HG03095 (cell line): ENCODE results near the gene TXNDC9.
"Not testable (repeated sequence)": the region's sequence is repeated elsewhere in the genome, so short reads cannot be mapped to it uniquely, and the experiment has no call there.

Source experiments
- ATAC-seq: cut with Tn5 transposase; IDR thresholded peaks from one replicate; pipeline ENCODE4 v1.9.1; 2021; ENCODE audit warnings: moderate library complexity; ENCODE audit not compliant: unreplicated experiment

TXNDC9 gene

DNA sequence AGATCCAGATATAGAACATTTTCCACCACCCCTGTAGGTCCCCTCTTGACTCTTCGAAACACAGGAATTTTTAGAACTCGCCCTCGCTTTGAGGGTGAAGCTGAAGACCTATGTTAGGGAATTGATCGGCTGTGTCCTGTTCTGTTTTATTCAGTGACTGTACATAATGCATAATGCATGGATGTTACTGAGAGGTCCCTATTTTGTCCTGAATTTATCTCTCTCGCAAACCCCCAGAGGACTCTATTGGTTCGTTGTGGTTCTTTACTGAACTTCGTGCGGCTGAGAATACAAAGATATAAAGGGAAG, 625 bp upstream of the TXNDC9 start:
- peak; percentile 10 for ATAC-seq

DNA sequence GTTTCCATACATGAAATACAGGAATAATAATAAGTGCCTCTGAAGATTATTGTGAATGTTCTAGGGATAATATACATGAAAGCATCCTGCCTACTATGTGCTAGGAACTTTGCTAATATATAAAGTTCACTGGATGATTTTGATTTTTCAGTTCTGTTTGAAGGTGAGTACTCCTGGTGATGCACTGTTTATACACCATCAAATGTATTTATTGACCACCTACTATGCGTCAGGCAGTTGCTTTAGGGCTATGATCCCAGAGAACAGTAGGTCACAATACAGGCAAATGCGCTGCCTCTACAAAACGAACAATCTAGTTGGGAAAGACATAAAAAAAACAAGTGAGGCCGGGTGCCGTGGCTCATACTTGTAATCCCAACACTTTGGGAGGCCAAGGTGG, 10.7 kb downstream of the TXNDC9 start:
- no peak for ATAC-seq

DNA sequence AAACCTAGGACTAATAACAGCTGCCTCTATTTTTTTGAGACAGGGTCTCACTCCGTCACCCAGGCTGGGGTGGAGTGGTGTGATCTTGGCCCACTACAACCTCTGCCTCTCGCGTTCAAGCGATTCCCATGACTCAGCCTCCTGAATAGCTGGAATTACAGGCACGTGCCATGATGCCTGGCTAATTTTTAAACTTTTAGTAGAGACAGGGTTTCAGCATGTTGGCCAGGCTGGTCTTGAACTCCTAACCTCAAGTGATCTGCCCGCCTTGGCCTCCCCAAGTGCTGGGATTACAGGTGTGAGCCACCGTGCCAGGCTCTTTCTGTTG, 18.3 kb downstream of the TXNDC9 start:
- not testable (repeated sequence) for ATAC-seq

GRCh38 chr2:99317161-99317872, 18.8 kb downstream of the TXNDC9 start:
- ATAC-seq, result no peak

DNA sequence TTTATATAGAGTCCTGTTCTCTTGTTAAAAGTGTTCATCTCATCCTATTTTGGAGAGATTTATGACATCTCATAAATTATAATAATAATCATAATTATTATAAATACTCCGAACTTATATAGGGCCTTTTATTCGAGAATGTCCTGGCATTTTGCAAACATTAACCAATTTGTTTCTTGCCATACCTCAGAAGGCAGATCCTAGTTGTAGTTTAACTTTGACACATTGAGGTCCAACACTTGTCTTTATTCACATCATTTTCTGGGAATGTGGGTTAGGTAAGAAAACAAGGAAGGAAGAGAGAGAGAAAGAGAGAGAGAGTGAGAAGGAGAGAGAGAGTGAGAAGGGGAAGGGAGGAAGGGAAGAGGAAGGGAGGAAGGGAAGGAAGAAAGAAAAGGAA, 35.0 kb downstream of the TXNDC9 start, which contains the start of gene LYG1:
LYG1 (minus strand) TSS at position 101 of the 400 bp plus-strand sequence. CDS start 5,527 bp downstream, outside the sequence.
- not testable (repeated sequence) for ATAC-seq

- ATAC-seq, result no peak
Observed at GRCh38 chr2:99299580-99299979, 36.6 kb downstream of the TXNDC9 start.

- no peak for ATAC-seq
Observed at GRCh38 chr2:99297994-99298393, 38.1 kb downstream of the TXNDC9 start.

DNA sequence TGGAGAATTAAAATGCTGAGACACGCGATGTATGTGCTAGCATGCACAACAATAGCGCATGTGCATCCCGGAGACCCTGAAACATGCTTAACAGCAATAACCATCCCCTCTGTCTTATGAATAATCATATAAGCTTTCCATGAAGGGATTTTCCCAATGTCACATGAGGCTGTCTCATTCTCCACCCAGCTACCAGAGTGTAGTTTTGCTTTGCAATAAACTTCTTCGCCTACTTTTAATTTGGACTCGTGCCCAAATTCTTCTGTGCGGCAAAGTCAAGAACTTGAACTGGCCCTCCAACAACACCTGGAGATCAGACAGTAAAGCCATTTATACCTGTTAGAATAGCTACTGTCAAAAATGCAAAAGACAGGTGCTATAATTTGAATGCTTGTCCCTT, 50.6 kb downstream of the TXNDC9 start:
- ATAC-seq, result no peak

GRCh38 chr2:99279969-99280695, 56.0 kb downstream of the TXNDC9 start:
- ATAC-seq, result no peak

DNA sequence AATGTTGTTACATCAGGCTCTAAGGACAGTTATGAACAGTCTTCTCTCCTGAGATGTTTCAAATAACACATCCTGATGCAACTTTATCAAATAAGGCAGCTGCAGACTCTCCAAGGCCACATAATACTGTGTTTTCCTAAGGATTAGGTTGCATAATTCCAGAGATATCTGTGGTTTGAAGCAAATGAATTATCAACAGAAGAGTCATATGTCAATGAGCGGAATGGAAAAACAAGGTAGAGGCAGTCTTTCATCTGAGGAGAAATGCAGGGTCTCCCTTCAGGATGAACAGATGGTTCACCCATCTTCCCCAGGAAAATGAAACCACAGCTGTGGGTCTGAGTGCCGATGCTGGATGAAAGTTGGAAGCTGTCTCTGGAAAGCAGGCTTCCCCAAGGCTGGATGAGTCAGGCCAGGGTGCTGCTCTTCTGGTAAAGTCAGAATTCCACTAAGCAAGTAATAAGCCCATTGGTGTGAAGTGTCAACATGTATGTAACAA, 57.3 kb downstream of the TXNDC9 start:
- no peak for ATAC-seq

DNA sequence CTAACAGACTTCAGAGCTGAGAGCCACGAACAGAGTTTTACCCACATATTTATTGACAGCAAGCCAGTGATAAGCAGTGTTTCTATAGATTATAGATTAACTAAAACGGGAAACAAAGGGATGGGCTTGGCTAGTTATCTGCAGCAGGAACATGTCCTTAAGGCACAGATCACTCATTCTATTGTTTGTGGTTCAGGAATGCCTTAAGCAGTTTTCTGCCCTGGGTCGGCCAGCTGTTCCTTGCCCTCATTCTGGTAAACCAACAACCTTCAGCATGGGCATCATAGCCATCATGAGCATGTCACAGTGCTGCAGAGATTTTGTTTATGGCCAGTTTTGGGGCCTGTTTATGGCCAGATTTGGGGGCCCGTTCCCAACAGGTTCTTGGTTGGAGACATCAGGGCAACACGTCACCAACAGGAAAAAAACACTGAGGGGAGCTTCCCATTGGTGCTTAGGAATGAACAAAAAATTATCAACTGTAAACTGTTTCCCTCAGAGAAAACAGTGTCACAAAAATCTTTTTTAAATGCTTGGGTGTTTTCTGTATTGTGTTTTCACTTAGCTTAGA, 57.9 kb downstream of the TXNDC9 start:
- not testable (repeated sequence) for ATAC-seq

- no peak for ATAC-seq
Observed at GRCh38 chr2:99275882-99276281, 60.3 kb downstream of the TXNDC9 start.
